ENCODE measurements around the gene NOL11.

Gene NOL11

GRCh38 chr17:67686241-67686640, 31.5 kb upstream of the NOL11 start:
- DNase-seq, result no peak

GRCh38 chr17:67687511-67687910, 30.2 kb upstream of the NOL11 start:
- Histone ChIP-seq H2BK15ac (replicated peaks; ENCODE audit: low read depth) (no peak overlapping the region), H3K27me3 (ENCODE audit: insufficient read depth, low read length, poor library complexity) (no peaks in the 10 kb centered on the region), H2AK5ac (ENCODE audit: low read length) (no peak overlapping the region), H3K18ac (ENCODE audit: low read length) (no peak overlapping the region), H3K79me1 (ENCODE audit: low read length) (no peaks in the 10 kb centered on the region), H2BK120ac (ENCODE audit: low read depth, low read length) (no peak overlapping the region), H3K4ac (ENCODE audit: low read depth, low read length) (no peak overlapping the region), H3K4me1 (ENCODE audit: control insufficient read depth, low read depth, low read length) (no peaks in the 10 kb centered on the region), H2BK5ac (ENCODE audit: low read length) (no peak overlapping the region), H3K36me3 (ENCODE audit: control insufficient read depth, insufficient read depth, low read length) (no peaks in the 10 kb centered on the region), H4K5ac (ENCODE audit: low read length) (no peak overlapping the region), H3K4me3 (ENCODE audit: low read length) (no peak overlapping the region), H4K8ac (ENCODE audit: low read depth, low read length) (no peak overlapping the region), H3K56ac (ENCODE audit: low read length) (no peak overlapping the region), H3K4me2 (ENCODE audit: low read length) (no peak overlapping the region), H3K79me2 (ENCODE audit: control insufficient read depth, insufficient read depth, low read length) (no peaks in the 10 kb centered on the region), H3K23ac (ENCODE audit: low read length) (no peak overlapping the region), H3K9ac (ENCODE audit: low read length) (no peak overlapping the region), H3K27ac (ENCODE audit: low read depth, low read length) (no peak overlapping the region)
- DNase-seq, result no peak
- no CpG with 5 or more reads among the region's 2 CpGs for WGBS (ENCODE audit: extremely low coverage, insufficient coverage, low lambda C conversion rate)

More at GRCh38 chr17:67686241-67686640, 31.5 kb upstream of the NOL11 start:
- no peak overlapping the region for H3K23ac ChIP-seq (ENCODE audit: low read length)
- no peaks in the 10 kb centered on the region for H3K79me2 ChIP-seq (ENCODE audit: control insufficient read depth, insufficient read depth, low read length)
- WGBS (ENCODE audit: extremely low coverage, insufficient coverage, low lambda C conversion rate), result no CpG with 5 or more reads among the region's 2 CpGs
- H3K4ac ChIP-seq (ENCODE audit: low read depth, low read length), result no peak overlapping the region
- no peak overlapping the region for H3K27ac ChIP-seq (ENCODE audit: low read depth, low read length)
- no peak overlapping the region for H2BK5ac ChIP-seq (ENCODE audit: low read length)
- no peak overlapping the region for H2AK5ac ChIP-seq (ENCODE audit: low read length)
- no peak overlapping the region for H4K8ac ChIP-seq (ENCODE audit: low read depth, low read length)
- no peak overlapping the region for H3K4me2 ChIP-seq (ENCODE audit: low read length)
- H2BK120ac ChIP-seq (ENCODE audit: low read depth, low read length), result no peak overlapping the region
- H2BK15ac ChIP-seq (replicated peaks; ENCODE audit: low read depth), result no peak overlapping the region
- no peak overlapping the region for H3K9ac ChIP-seq (ENCODE audit: low read length)
- no peak overlapping the region for H3K56ac ChIP-seq (ENCODE audit: low read length)
- no peaks in the 10 kb centered on the region for H3K79me1 ChIP-seq (ENCODE audit: low read length)
- no peaks in the 10 kb centered on the region for H3K36me3 ChIP-seq (ENCODE audit: control insufficient read depth, insufficient read depth, low read length)
- H3K4me1 ChIP-seq (ENCODE audit: control insufficient read depth, low read depth, low read length), result no peaks in the 10 kb centered on the region
- H3K4me3 ChIP-seq (ENCODE audit: low read length), result no peak overlapping the region
- H4K5ac ChIP-seq (ENCODE audit: low read length), result no peak overlapping the region
- no peak overlapping the region for H3K18ac ChIP-seq (ENCODE audit: low read length)
- H3K27me3 ChIP-seq (ENCODE audit: insufficient read depth, low read length, poor library complexity), result no peaks in the 10 kb centered on the region

DNA sequence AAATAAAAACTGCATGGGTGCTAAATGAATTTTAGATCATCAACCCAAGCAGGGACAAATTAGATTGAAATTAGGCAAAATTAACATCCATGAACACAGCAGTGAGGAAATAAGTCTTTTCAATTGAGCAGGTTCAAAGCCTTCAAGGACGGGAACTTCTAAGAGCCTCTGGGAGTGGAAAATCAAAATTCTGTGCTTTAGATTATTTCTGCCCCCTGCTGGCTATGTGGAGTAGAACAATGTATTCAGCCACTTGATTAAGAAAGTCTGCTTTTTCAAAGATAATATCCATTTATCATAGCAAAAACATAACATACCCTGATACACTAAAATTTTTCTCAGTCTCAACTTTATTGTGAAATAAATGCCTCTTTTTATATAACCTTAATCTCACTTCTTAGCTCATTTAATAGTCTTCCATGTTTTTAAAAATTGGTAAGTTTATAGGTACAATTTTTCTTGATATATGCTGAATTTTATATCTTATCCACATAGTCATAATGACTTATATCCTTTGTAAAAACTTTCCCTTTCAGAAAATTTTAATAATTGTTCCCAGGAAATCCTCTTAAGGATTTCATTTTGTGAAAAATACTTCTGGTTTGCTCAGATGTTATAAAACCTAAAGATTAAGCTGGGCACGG, 28.1 kb upstream of the NOL11 start:
- no peak overlapping the region for H3K4me2 ChIP-seq (ENCODE audit: low read length)
- peak; percentile 63 for DNase-seq
- WGBS (ENCODE audit: extremely low coverage, insufficient coverage, low lambda C conversion rate), result no CpG with 5 or more reads among the region's 2 CpGs

GRCh38 chr17:67693811-67694210, 23.9 kb upstream of the NOL11 start:
- no peak overlapping the region for H3K27ac ChIP-seq (ENCODE audit: low read depth, low read length)
- H3K27me3 ChIP-seq (ENCODE audit: insufficient read depth, low read length, poor library complexity), result no peaks in the 10 kb centered on the region
- no peaks in the 10 kb centered on the region for H3K79me1 ChIP-seq (ENCODE audit: low read length)
- no peaks in the 10 kb centered on the region for H3K4me1 ChIP-seq (ENCODE audit: control insufficient read depth, low read depth, low read length)
- H3K4me3 ChIP-seq (ENCODE audit: low read length), result no peak overlapping the region
- H3K4ac ChIP-seq (ENCODE audit: low read depth, low read length), result no peak overlapping the region
- no peak overlapping the region for H3K18ac ChIP-seq (ENCODE audit: low read length)
- H3K23ac ChIP-seq (ENCODE audit: low read length), result no peak overlapping the region
- no peaks in the 10 kb centered on the region for H3K79me2 ChIP-seq (ENCODE audit: control insufficient read depth, insufficient read depth, low read length)
- no peak overlapping the region for H3K56ac ChIP-seq (ENCODE audit: low read length)
- no peak overlapping the region for H3K9ac ChIP-seq (ENCODE audit: low read length)
- H2BK120ac ChIP-seq (ENCODE audit: low read depth, low read length), result no peak overlapping the region
- H2BK5ac ChIP-seq (ENCODE audit: low read length), result no peak overlapping the region
- no peak overlapping the region for H4K5ac ChIP-seq (ENCODE audit: low read length)
- no peak overlapping the region for H3K4me2 ChIP-seq (ENCODE audit: low read length)
- no peaks in the 10 kb centered on the region for H3K36me3 ChIP-seq (ENCODE audit: control insufficient read depth, insufficient read depth, low read length)
- no peak for DNase-seq
- H4K8ac ChIP-seq (ENCODE audit: low read depth, low read length), result no peak overlapping the region
- no peak overlapping the region for H2AK5ac ChIP-seq (ENCODE audit: low read length)
- no peak overlapping the region for H2BK15ac ChIP-seq (replicated peaks; ENCODE audit: low read depth)

More for the DNA sequence above, 28.1 kb upstream of the NOL11 start:
- no peaks in the 10 kb centered on the region for H3K27me3 ChIP-seq (ENCODE audit: insufficient read depth, low read length, poor library complexity)
- no peak overlapping the region for H3K56ac ChIP-seq (ENCODE audit: low read length)
- H3K4me3 ChIP-seq (ENCODE audit: low read length), result no peak overlapping the region
- no peak overlapping the region for H3K18ac ChIP-seq (ENCODE audit: low read length)
- H3K4me1 ChIP-seq (ENCODE audit: control insufficient read depth, low read depth, low read length), result no peaks in the 10 kb centered on the region
- no peaks in the 10 kb centered on the region for H3K36me3 ChIP-seq (ENCODE audit: control insufficient read depth, insufficient read depth, low read length)
- H3K27ac ChIP-seq (ENCODE audit: low read depth, low read length), result no peak overlapping the region
- no peak overlapping the region for H2BK15ac ChIP-seq (replicated peaks; ENCODE audit: low read depth)
- no peak overlapping the region for H4K8ac ChIP-seq (ENCODE audit: low read depth, low read length)
- H3K9ac ChIP-seq (ENCODE audit: low read length), result no peak overlapping the region
- no peak overlapping the region for H2BK120ac ChIP-seq (ENCODE audit: low read depth, low read length)
- H3K23ac ChIP-seq (ENCODE audit: low read length), result no peak overlapping the region
- no peak overlapping the region for H3K4ac ChIP-seq (ENCODE audit: low read depth, low read length)
- no peaks in the 10 kb centered on the region for H3K79me2 ChIP-seq (ENCODE audit: control insufficient read depth, insufficient read depth, low read length)
- no peaks in the 10 kb centered on the region for H3K79me1 ChIP-seq (ENCODE audit: low read length)
- no peak overlapping the region for H4K5ac ChIP-seq (ENCODE audit: low read length)
- no peak overlapping the region for H2BK5ac ChIP-seq (ENCODE audit: low read length)
- H2AK5ac ChIP-seq (ENCODE audit: low read length), result no peak overlapping the region

GRCh38 chr17:67696347-67696746, 21.4 kb upstream of the NOL11 start:
- no peak overlapping the region for H2BK120ac ChIP-seq (ENCODE audit: low read depth, low read length)
- no peak for DNase-seq
- no peak overlapping the region for H3K23ac ChIP-seq (ENCODE audit: low read length)
- H3K9ac ChIP-seq (ENCODE audit: low read length), result no peak overlapping the region
- no peak overlapping the region for H3K4me2 ChIP-seq (ENCODE audit: low read length)
- no peak overlapping the region for H3K27ac ChIP-seq (ENCODE audit: low read depth, low read length)
- no peaks in the 10 kb centered on the region for H3K27me3 ChIP-seq (ENCODE audit: insufficient read depth, low read length, poor library complexity)
- no peaks in the 10 kb centered on the region for H3K79me1 ChIP-seq (ENCODE audit: low read length)
- no CpG with 5 or more reads among the region's 3 CpGs for WGBS (ENCODE audit: extremely low coverage, insufficient coverage, low lambda C conversion rate)
- H3K56ac ChIP-seq (ENCODE audit: low read length), result no peak overlapping the region
- H4K8ac ChIP-seq (ENCODE audit: low read depth, low read length), result no peak overlapping the region
- no peaks in the 10 kb centered on the region for H3K79me2 ChIP-seq (ENCODE audit: control insufficient read depth, insufficient read depth, low read length)
- H3K36me3 ChIP-seq (ENCODE audit: control insufficient read depth, insufficient read depth, low read length), result no peaks in the 10 kb centered on the region
- no peak overlapping the region for H2AK5ac ChIP-seq (ENCODE audit: low read length)
- H3K4me1 ChIP-seq (ENCODE audit: control insufficient read depth, low read depth, low read length), result no peaks in the 10 kb centered on the region
- no peak overlapping the region for H4K5ac ChIP-seq (ENCODE audit: low read length)
- H3K4ac ChIP-seq (ENCODE audit: low read depth, low read length), result no peak overlapping the region
- H2BK5ac ChIP-seq (ENCODE audit: low read length), result no peak overlapping the region
- H3K4me3 ChIP-seq (ENCODE audit: low read length), result no peak overlapping the region
- no peak overlapping the region for H3K18ac ChIP-seq (ENCODE audit: low read length)
- no peak overlapping the region for H2BK15ac ChIP-seq (replicated peaks; ENCODE audit: low read depth)

DNA sequence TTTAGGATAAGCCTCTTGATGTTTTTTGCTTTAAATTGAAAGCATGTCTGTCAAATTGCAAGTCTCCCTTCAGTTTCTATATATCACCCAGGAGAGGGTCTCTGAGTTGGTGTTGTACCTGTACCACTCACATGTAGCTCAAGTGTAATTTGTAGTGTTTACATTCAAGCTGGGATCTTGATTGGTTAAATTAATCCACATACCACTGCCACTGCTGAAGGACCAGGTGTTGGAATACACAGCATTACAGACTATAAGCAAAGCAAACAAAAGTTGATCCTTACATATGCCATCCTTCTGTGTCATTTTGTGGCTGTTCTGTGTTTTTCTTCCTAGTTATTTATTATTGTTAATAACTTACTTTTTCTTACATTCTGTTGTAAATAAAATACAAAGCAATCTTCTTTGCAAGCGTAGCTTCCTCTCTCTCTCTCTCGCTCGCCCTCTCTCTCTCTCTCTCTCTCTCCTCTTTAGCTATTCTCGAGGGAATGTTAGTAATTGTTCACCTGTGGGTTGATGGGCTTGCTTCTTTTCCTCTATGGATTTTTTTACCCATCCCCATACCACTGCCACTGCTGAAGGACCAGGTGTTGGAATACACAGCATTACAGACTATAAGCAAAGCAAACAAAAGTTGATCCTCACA, 20.8 kb upstream of the NOL11 start:
- no peak overlapping the region for H2AK5ac ChIP-seq (ENCODE audit: low read length)

More for the DNA sequence above, 20.8 kb upstream of the NOL11 start:
- Histone ChIP-seq H4K8ac (ENCODE audit: low read depth, low read length) (no peak overlapping the region), H2BK5ac (ENCODE audit: low read length) (no peak overlapping the region), H3K4ac (ENCODE audit: low read depth, low read length) (no peak overlapping the region), H3K27me3 (ENCODE audit: insufficient read depth, low read length, poor library complexity) (no peaks in the 10 kb centered on the region), H3K9ac (ENCODE audit: low read length) (no peak overlapping the region), H3K23ac (ENCODE audit: low read length) (no peak overlapping the region), H3K4me3 (ENCODE audit: low read length) (no peak overlapping the region), H2BK15ac (replicated peaks; ENCODE audit: low read depth) (no peak overlapping the region), H2BK120ac (ENCODE audit: low read depth, low read length) (no peak overlapping the region), H4K5ac (ENCODE audit: low read length) (no peak overlapping the region), H3K4me1 (ENCODE audit: control insufficient read depth, low read depth, low read length) (no peaks in the 10 kb centered on the region), H3K79me1 (ENCODE audit: low read length) (no peaks in the 10 kb centered on the region), H3K27ac (ENCODE audit: low read depth, low read length) (no peak overlapping the region), H3K36me3 (ENCODE audit: control insufficient read depth, insufficient read depth, low read length) (no peaks in the 10 kb centered on the region), H3K4me2 (ENCODE audit: low read length) (no peak overlapping the region), H3K56ac (ENCODE audit: low read length) (no peak overlapping the region), H3K79me2 (ENCODE audit: control insufficient read depth, insufficient read depth, low read length) (no peaks in the 10 kb centered on the region), H3K18ac (ENCODE audit: low read length) (no peak overlapping the region)
- WGBS (ENCODE audit: extremely low coverage, insufficient coverage, low lambda C conversion rate), result no CpG with 5 or more reads among the region's 4 CpGs
- no peak for DNase-seq
